ENCODE measurements around the gene MTMR3.

GRCh38 chr22:30004101-30004500 is 121.1 kb downstream of the MTMR3 start:
- no peak for TF ChIP-seq CTCF (IDR thresholded peaks at IDR 0.05; ENCODE audit: low read length)
- no peak for TF ChIP-seq EZH2 (optimal IDR thresholded peaks at IDR 0.05; ENCODE audit: low read depth, low read length)

Measured in MM.1S (cell line).